Psoas muscle (tissue), 8 donors: ENCODE results near the gene CCNQ. TPM values are rescaled to one million over a fixed set of nuclear protein-coding genes. Genes with fewer than 3 reads are reported as not detected.

ENCODE experiments used
- ATAC-seq, 4 donors: fragments of 200-7000 bp; cut with Tn5 transposase; one replicate each; pipeline ENCODE4 v1.9.1; 2020; ENCODE audit warnings: moderate library complexity in 3 of 4, mild to moderate bottlenecking in 2 of 4
- DNase-seq, 2 donors: peaks; one replicate each; pipeline ENCODE4 v3.0.0-alpha.2; 2020
- H3K27ac ChIP-seq: fragments of 200-600 bp; one replicate; pipeline ENCODE4 v1.8.0; 2022
- H3K27me3 ChIP-seq, 3 donors: fragments of 200-600 bp in 1 of 3; one replicate each; pipeline versions ENCODE4 v1.6.1 to v1.8.0; 2013 to 2022; ENCODE audit warnings: low read length in 2 of 3, mild to moderate bottlenecking in 2 of 3, moderate library complexity in 1 of 3; ENCODE audit not compliant: insufficient read depth in 3 of 3
- H3K36me3 ChIP-seq, 2 donors: fragments of 200-600 bp in 1 of 2; one replicate each; pipeline versions ENCODE4 v1.6.1 to v1.8.0; 2013 to 2022; ENCODE audit warnings: low read depth in 1 of 2, mild to moderate bottlenecking in 1 of 2, moderate library complexity in 1 of 2; ENCODE audit not compliant: insufficient read depth in 1 of 2
- H3K4me1 ChIP-seq: fragments of 200-600 bp; one replicate; pipeline ENCODE4 v1.8.0; 2022
- H3K4me3 ChIP-seq: fragments of 200-600 bp; one replicate; pipeline ENCODE4 v1.8.0; 2022; ENCODE audit warnings: mild to moderate bottlenecking
- H3K9me3 ChIP-seq: fragments of 200-600 bp; one replicate; pipeline ENCODE4 v1.8.0; 2022
- CTCF ChIP-seq: fragments of 200-600 bp; IDR thresholded peaks from one replicate; pipeline ENCODE4 v1.8.0; 2022; ENCODE audit warnings: antibody characterized with exemption
- WGBS, 3 donors: extraction: QIAGEN DNeasy Blood & Tissue Kit; methylation state at CpG; one replicate each; pipeline versions ENCODE4 v1.1.6 to v1.1.7; 2013; 5-methylcytosine and 5-hydroxymethylcytosine counted together
- intact Hi-C, 2 donors: fragments of 100-400 bp; cut with DNase I; formaldehyde crosslinking; loops; one replicate each; pipeline versions ENCODE4 v1.11.0 to v1.14.2; 2022
- polyA plus RNA-seq, 3 donors: library from polyadenylated mRNA; stranded (reverse); fragments of 200-250 nt; gene quantifications; one replicate each; pipeline ENCODE4 v1.2.3, GENCODE V29; 2013
- total RNA-seq, 4 donors: library from RNA; stranded (reverse); fragmentation: NEBNext Ultra II Directional in 2 of 4; extraction: Animal tissue kit (Norgen Biotek cat#: 25700) in 2 of 4; gene quantifications; one replicate each; pipeline versions ENCODE4 v1.2.1 to v1.2.4, GENCODE V29; 2021 to 2023
- donor health status: healthy with polysubstance abuse.
- donor health status: DM: no; HTN: no; CAD: no; lungs with moderate emphysema.
- donor health status: Bipolar disorder and iron deficiency.
- donor health status: healthy.
- donor health status: DM: yes; HTN: yes; CAD: no.
- donor health status: DM: no; HTN: no; CAD: no.
- donor health status: DM: no; HTN: no; CAD: no.
- donor health status: DM: yes; HTN: yes; CAD: no.

The CCNQ gene
- total and polyA plus RNA-seq, 7 donors: 17.0 to 53.5 (median 34.3) TPM

- H3K9me3 ChIP-seq: no peaks in the 10 kb centered on the region
- no peak for ATAC-seq
- peaks cover 0 to 25% (median 0%) of the 10 kb centered on the region in 3 donors for H3K27me3 ChIP-seq
- TF ChIP-seq CTCF: no peak
- H3K4me3 ChIP-seq: no peak overlapping the region
- intact Hi-C loops: no loop called here
- H3K27ac ChIP-seq: no peak overlapping the region
- DNase-seq: peak in 1 of 2 donors; percentile 30
- WGBS, 3 donors: 46 to 68% (median 62%) methylated on average over 8 to 15 of the region's 15 CpGs
- no peaks in the 10 kb centered on the region for H3K4me1 ChIP-seq
- no peaks in the 10 kb centered on the region for H3K36me3 ChIP-seq
Observed at GRCh38 chrX:153627675-153628111, 28.8 kb upstream of the CCNQ start.

- DNase-seq (peak in 1 of 2 donors; percentile 19), ATAC-seq (no peak)
- no peaks in the 10 kb centered on the region for H3K9me3 ChIP-seq
- H3K27ac ChIP-seq: no peak overlapping the region
- no peak for TF ChIP-seq CTCF
- WGBS, 3 donors: 71 to 83% (median 78%) methylated on average over 24 to 33 of the region's 35 CpGs
- intact Hi-C loops: no loop called here
- H3K27me3 ChIP-seq: peaks cover 0 to 25% (median 0%) of the 10 kb centered on the region in 3 donors
- H3K4me3 ChIP-seq: no peak overlapping the region
- H3K4me1 ChIP-seq: no peaks in the 10 kb centered on the region
- H3K36me3 ChIP-seq: no peaks in the 10 kb centered on the region
Observed at GRCh38 chrX:153626863-153627674, 28.1 kb upstream of the CCNQ start.

GRCh38 chrX:153626025-153626633 lies 27.2 kb upstream of the CCNQ start:
- no peak for TF ChIP-seq CTCF

GRCh38 chrX:153625271-153626024 lies 26.5 kb upstream of the CCNQ start:
- Histone ChIP-seq H3K9me3 (no peaks in the 10 kb centered on the region), H3K4me1 (no peaks in the 10 kb centered on the region), H3K4me3 (no peak overlapping the region), H3K27me3 (peaks cover 0 to 17% (median 0%) of the 10 kb centered on the region in 3 donors), H3K27ac (no peak overlapping the region), H3K36me3 (no peaks in the 10 kb centered on the region)
- WGBS, 3 donors: 83 to 85% (median 84%) methylated on average over 8 to 21 of the region's 21 CpGs
- DNase-seq (peak in 1 of 2 donors; percentile 41), ATAC-seq (no peak)
- intact Hi-C loops: no loop called here
- no peak for TF ChIP-seq CTCF

More at GRCh38 chrX:153626025-153626633, 27.2 kb upstream of the CCNQ start:
- Histone ChIP-seq H3K4me3 (no peak overlapping the region), H3K9me3 (no peaks in the 10 kb centered on the region), H3K4me1 (no peaks in the 10 kb centered on the region), H3K27me3 (peaks cover 0 to 19% (median 0%) of the 10 kb centered on the region in 3 donors), H3K27ac (no peak overlapping the region), H3K36me3 (no peaks in the 10 kb centered on the region)
- ATAC-seq (no peak), DNase-seq (no peak)
- WGBS, 3 donors: 82 to 92% (median 88%) methylated on average over 9 to 16 of the region's 16 CpGs
- intact Hi-C loops: no loop called here
